Left lung (tissue), 10 donors: ENCODE data around the gene CHN1. TPM values are rescaled to one million over a fixed set of nuclear protein-coding genes. Genes with fewer than 3 reads are reported as not detected.

Experiments used
- ATAC-seq: fragments of 200-7000 bp; cut with Tn5 transposase; one replicate; pipeline ENCODE4 v1.9.1; 2020; ENCODE audit warnings: moderate library complexity
- DNase-seq, 4 donors: peaks; one replicate each; pipeline ENCODE4 v3.0.0-alpha.2; 2013 to 2020
- H3K27ac ChIP-seq, 2 donors: fragments of 200-600 bp; sonication (generic) in 1 of 2; one replicate each; pipeline versions ENCODE4 v1.5.0 to v1.8.0; 2020 to 2021
- H3K27me3 ChIP-seq, 2 donors: fragments of 200-600 bp; sonication (generic) in 1 of 2; one replicate each; pipeline versions ENCODE4 v1.5.0 to v1.8.0; 2020 to 2021
- H3K36me3 ChIP-seq, 2 donors: fragments of 200-600 bp; sonication (generic) in 1 of 2; one replicate each; pipeline versions ENCODE4 v1.5.0 to v1.8.0; 2020 to 2021
- H3K4me1 ChIP-seq, 2 donors: fragments of 200-600 bp; one replicate each; pipeline ENCODE4 v1.8.0; 2021
- H3K4me3 ChIP-seq, 2 donors: fragments of 200-600 bp; sonication (generic) in 1 of 2; one replicate each; pipeline versions ENCODE4 v1.5.0 to v1.8.0; 2020 to 2021; ENCODE audit warnings: mild to moderate bottlenecking in 1 of 2
- H3K9me3 ChIP-seq, 2 donors: fragments of 200-600 bp; sonication (generic) in 1 of 2; one replicate each; pipeline versions ENCODE4 v1.5.0 to v1.8.0; 2020 to 2021
- CTCF ChIP-seq, 2 donors: fragments of 200-600 bp; sonication (generic) in 1 of 2; IDR thresholded peaks; one replicate each; pipeline versions ENCODE4 v1.5.0 to v1.8.0; 2021; ENCODE audit warnings: antibody characterized with exemption in 2 of 2
- intact Hi-C, 2 donors: fragments of 100-400 bp; cut with DNase I; formaldehyde crosslinking; loops; one replicate each; pipeline versions ENCODE4 v1.11.2 to v1.14.2; 2022
- polyA plus RNA-seq, 6 donors: library from polyadenylated mRNA; unstranded; fragments of 120-200 nt; gene quantifications; one replicate each; pipeline ENCODE4 v1.2.1, GENCODE V29; 2013; ENCODE audit not compliant: insufficient read length in 6 of 6
- total RNA-seq, 2 donors: library from RNA; stranded (reverse); fragmentation: NEBNext Ultra II Directional; extraction: Animal tissue kit (Norgen Biotek cat#: 25700); gene quantifications; one replicate each; pipeline ENCODE4 v1.2.1, GENCODE V29; 2021
- donor health status: DM: no; HTN: yes; CAD: no.
- donor health status: DM: no; HTN: no; CAD: no.

Gene CHN1
- total and polyA plus RNA-seq, 8 donors = 27.4 to 170 (median 99.9) TPM

GRCh38 chr2:174979996-174980395 is 25.2 kb downstream of the CHN1 start:
- no peaks in the 10 kb centered on the region for H3K9me3 ChIP-seq
- DNase-seq (no peak), ATAC-seq (no peak)
- H3K27ac ChIP-seq = no peak overlapping the region
- no peak for TF ChIP-seq CTCF (IDR thresholded peaks at IDR 0.05)
- H3K36me3 ChIP-seq = no peaks in the 10 kb centered on the region
- no peak overlapping the region for H3K4me3 ChIP-seq
- peaks cover 0 to 3% of the 10 kb centered on the region in 2 donors for H3K4me1 ChIP-seq
- no peaks in the 10 kb centered on the region for H3K27me3 ChIP-seq
- intact Hi-C loops = no loop called here

- Histone ChIP-seq H3K36me3 (no peaks in the 10 kb centered on the region), H3K27ac (no peak overlapping the region), H3K9me3 (no peaks in the 10 kb centered on the region), H3K4me3 (no peak overlapping the region), H3K4me1 (no peaks in the 10 kb centered on the region), H3K27me3 (no peaks in the 10 kb centered on the region)
- intact Hi-C loops = no loop called here
- ATAC-seq (no peak), DNase-seq (no peak)
- no peak for TF ChIP-seq CTCF (IDR thresholded peaks at IDR 0.05)
These were observed 27.8 kb downstream of the CHN1 start for GRCh38 chr2:174977364-174977763.

GRCh38 chr2:174974131-174974530 is 31.1 kb downstream of the CHN1 start:
- TF ChIP-seq CTCF (IDR thresholded peaks at IDR 0.05) = no peak
- intact Hi-C loops = no loop called here

GRCh38 chr2:174972924-174973323 is 32.3 kb downstream of the CHN1 start:
- ATAC-seq = no peak
- Histone ChIP-seq H3K27ac (no peak overlapping the region), H3K27me3 (no peaks in the 10 kb centered on the region), H3K4me3 (no peak overlapping the region), H3K4me1 (no peaks in the 10 kb centered on the region), H3K9me3 (no peaks in the 10 kb centered on the region), H3K36me3 (no peaks in the 10 kb centered on the region)
- intact Hi-C loops = no loop called here
- no peak for DNase-seq
- no peak for TF ChIP-seq CTCF (IDR thresholded peaks at IDR 0.05)

More at GRCh38 chr2:174974131-174974530, 31.1 kb downstream of the CHN1 start:
- DNase-seq (no peak), ATAC-seq (no peak)
- Histone ChIP-seq H3K4me3 (no peak overlapping the region), H3K27me3 (no peaks in the 10 kb centered on the region), H3K27ac (no peak overlapping the region), H3K9me3 (no peaks in the 10 kb centered on the region), H3K36me3 (no peaks in the 10 kb centered on the region), H3K4me1 (no peaks in the 10 kb centered on the region)

GRCh38 chr2:174971868-174972781 is 33.1 kb downstream of the CHN1 start:
- intact Hi-C loops = no loop called here
- H3K27me3 ChIP-seq = no peaks in the 10 kb centered on the region
- H3K9me3 ChIP-seq = no peaks in the 10 kb centered on the region
- no peak for DNase-seq
- no peaks in the 10 kb centered on the region for H3K4me1 ChIP-seq
- no peak overlapping the region for H3K4me3 ChIP-seq
- H3K36me3 ChIP-seq = no peaks in the 10 kb centered on the region
- ATAC-seq = no peak
- H3K27ac ChIP-seq = no peak overlapping the region
- TF ChIP-seq CTCF (IDR thresholded peaks at IDR 0.05) = no peak
